Ovary (tissue), 3 donors: ENCODE measurements around the gene ADAT2.

ENCODE experiments used
- EP300 ChIP-seq: sonication (generic); formaldehyde crosslinking; IDR thresholded peaks from one replicate; pipeline ENCODE4 v1.6.1; 2017; ENCODE audit warnings: antibody characterized with exemption
- POLR2A ChIP-seq: fragments of 450-650 bp; IDR thresholded peaks from one replicate; pipeline ENCODE4 v1.6.1; 2017; ENCODE audit warnings: antibody characterized with exemption, mild to moderate bottlenecking, moderate library complexity
- TF ChIP-seq, protein P1 (sequence below), 3 donors: fragments of 450-650 bp in 2 of 3; fragments of 200-600 bp in 1 of 3; IDR thresholded peaks; one replicate each; pipeline versions ENCODE4 v1.5.1 to v1.8.0; 2016 to 2022; ENCODE audit warnings: antibody characterized with exemption in 3 of 3, mild to moderate bottlenecking in 1 of 3
- donor health status: DM: no; HTN: no; CAD: no.

DNA sequence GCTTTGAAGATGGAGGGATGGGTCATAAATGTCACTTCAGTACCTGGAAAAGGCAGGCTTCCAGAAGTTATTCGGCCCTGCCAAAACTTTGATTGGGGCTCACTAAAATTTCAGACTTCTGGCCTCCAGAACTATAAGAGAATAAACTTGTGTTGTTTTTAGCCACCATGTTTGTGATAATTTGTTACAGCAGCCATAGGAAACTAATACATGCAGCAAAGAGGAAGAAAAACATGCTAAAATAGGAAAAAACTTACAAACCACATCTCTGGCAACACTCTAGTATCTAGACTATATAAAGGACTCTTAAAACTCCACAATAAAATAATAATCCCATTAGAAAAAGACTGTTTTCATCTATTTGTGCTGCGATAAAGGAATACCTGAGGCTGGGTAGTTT lies 9.5 kb downstream of the ADAT2 start:
- TF ChIP-seq, protein P1, sequence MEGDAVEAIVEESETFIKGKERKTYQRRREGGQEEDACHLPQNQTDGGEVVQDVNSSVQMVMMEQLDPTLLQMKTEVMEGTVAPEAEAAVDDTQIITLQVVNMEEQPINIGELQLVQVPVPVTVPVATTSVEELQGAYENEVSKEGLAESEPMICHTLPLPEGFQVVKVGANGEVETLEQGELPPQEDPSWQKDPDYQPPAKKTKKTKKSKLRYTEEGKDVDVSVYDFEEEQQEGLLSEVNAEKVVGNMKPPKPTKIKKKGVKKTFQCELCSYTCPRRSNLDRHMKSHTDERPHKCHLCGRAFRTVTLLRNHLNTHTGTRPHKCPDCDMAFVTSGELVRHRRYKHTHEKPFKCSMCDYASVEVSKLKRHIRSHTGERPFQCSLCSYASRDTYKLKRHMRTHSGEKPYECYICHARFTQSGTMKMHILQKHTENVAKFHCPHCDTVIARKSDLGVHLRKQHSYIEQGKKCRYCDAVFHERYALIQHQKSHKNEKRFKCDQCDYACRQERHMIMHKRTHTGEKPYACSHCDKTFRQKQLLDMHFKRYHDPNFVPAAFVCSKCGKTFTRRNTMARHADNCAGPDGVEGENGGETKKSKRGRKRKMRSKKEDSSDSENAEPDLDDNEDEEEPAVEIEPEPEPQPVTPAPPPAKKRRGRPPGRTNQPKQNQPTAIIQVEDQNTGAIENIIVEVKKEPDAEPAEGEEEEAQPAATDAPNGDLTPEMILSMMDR (IDR thresholded peaks at IDR 0.05) = no peak
- no peak for TF ChIP-seq POLR2A
- no peak for TF ChIP-seq EP300
